GM13977 (cell line): Measurements from ENCODE around the gene NFIA.
A peak's percentile ranks its signal among the peaks of the same experiment; 100 is the strongest.

ENCODE experiments used
- DNase-seq: peaks from one replicate; pipeline ENCODE4 v3.0.0; 2012; ENCODE audit warnings: low spot score
- in situ Hi-C: fragments of 300-500 bp; cut with MboI; formaldehyde crosslinking; loops from one replicate; pipeline ENCODE4 v1.12.0; 2022; ENCODE audit warnings: low sequenced_read_pairs, low pct_unique_long_range_greater_than_20kb, mixed read lengths, inconsistent platforms; ENCODE audit not compliant: unreplicated experiment
- TF ChIP-seq, protein P1 (sequence below): IDR thresholded peaks from 2 replicates; pipeline ENCODE4 v1.5.1; 2012; ENCODE audit warnings: mild to moderate bottlenecking, control low read depth; ENCODE audit not compliant: insufficient read depth; ENCODE audit errors: extremely low read depth, missing control alignments

The NFIA gene

DNA sequence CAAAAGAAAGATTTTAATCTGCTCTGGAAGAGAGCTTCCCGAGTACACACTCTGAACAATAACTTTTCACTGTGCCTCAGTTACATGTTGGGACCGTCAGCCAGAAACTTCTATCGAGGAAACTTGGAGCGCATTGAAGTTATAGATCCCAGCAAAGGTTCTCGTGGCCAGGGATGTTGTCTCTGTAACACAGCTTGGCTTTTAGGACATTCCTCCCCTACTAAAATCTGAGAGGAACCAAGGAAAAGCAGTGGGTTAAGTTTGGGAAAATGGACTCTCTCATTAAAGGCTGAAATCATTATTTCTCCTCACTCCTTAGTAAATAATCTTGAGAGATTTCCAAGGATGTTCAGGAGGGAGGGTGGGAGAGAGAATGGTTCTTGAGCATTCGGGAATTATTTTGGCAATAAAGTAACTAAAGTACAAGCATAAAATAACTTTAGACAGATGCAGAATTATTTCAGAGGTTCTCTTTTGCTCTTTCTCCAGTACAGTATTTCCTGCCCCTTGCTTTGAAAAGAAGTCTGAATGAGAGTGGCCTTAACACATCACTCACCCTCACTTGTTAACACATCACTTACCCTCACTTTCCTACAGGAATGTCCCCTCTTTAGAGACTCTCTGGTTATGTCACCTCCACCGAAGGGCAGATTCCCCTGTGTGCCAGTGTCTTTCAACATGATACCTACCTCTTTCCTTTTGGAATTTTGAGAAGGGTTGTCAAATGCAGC lies 1.8 kb upstream of the NFIA start:
- no peak for DNase-seq
- TF ChIP-seq, protein P1, sequence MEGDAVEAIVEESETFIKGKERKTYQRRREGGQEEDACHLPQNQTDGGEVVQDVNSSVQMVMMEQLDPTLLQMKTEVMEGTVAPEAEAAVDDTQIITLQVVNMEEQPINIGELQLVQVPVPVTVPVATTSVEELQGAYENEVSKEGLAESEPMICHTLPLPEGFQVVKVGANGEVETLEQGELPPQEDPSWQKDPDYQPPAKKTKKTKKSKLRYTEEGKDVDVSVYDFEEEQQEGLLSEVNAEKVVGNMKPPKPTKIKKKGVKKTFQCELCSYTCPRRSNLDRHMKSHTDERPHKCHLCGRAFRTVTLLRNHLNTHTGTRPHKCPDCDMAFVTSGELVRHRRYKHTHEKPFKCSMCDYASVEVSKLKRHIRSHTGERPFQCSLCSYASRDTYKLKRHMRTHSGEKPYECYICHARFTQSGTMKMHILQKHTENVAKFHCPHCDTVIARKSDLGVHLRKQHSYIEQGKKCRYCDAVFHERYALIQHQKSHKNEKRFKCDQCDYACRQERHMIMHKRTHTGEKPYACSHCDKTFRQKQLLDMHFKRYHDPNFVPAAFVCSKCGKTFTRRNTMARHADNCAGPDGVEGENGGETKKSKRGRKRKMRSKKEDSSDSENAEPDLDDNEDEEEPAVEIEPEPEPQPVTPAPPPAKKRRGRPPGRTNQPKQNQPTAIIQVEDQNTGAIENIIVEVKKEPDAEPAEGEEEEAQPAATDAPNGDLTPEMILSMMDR, result no peak
- in situ Hi-C loops, result no loop called here

DNA sequence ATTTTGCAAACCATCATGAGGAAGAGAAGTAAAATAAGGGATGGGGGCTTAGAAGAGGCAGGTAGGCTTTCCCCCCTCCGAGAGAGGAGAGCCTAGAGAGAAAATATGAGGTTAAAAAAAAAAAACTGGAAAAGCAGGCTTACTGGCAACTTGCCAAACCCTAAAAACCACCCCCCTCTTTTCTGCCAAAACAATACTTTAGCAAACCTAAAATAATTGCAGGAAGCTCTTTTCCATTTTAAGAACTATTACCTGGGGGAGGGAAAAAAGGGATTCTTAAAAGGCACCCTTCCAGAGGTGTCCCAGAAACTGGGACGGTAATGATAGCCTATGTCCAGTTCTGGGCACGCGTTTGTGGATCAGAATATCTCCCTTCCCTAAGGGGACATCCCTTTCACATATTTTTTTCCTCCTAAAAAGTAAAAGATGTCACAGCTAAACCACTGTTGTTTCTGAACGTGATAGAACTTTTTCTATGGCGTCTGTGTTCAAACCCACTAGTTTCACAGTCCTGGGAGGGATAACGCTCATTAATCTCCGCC lies 1.1 kb upstream of the NFIA start:
- in situ Hi-C loops, result no loop called here

DNA sequence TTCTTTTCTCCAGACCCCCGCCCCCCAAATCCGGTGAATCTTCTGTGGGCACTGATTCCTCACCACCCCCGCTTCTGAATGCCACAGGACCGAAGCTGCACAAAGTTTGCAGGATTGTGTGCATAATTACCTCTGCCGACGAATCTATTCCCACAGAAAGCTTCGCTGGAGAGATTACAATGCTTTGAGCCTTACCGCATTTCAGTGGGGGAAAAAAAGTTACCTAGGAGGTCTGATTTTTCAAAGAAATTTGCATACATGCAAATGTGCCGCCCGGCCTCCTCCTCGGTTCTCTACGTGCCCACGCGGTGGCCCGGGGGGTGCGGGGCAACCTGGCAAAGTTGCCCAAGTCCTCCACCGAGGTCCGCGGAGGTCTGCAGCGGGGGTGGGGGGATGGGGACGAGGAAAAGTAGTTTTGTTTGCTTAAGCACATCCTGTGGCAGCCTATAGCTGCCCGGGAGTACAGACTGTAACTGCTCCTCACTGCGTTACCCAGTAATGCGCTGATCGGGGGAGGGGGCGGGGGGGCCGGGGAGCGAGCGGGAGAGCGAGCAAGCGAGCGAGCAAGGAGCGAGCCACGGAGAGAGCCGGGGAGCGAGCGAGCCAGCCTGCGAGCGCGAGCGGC lies 563 bp upstream of the NFIA start:
- in situ Hi-C loops, result no loop called here
- no peak for DNase-seq
- TF ChIP-seq, protein P1, result no peak

More for the DNA sequence above, 1.1 kb upstream of the NFIA start:
- TF ChIP-seq, protein P1, result no peak
- DNase-seq, result no peak

DNA sequence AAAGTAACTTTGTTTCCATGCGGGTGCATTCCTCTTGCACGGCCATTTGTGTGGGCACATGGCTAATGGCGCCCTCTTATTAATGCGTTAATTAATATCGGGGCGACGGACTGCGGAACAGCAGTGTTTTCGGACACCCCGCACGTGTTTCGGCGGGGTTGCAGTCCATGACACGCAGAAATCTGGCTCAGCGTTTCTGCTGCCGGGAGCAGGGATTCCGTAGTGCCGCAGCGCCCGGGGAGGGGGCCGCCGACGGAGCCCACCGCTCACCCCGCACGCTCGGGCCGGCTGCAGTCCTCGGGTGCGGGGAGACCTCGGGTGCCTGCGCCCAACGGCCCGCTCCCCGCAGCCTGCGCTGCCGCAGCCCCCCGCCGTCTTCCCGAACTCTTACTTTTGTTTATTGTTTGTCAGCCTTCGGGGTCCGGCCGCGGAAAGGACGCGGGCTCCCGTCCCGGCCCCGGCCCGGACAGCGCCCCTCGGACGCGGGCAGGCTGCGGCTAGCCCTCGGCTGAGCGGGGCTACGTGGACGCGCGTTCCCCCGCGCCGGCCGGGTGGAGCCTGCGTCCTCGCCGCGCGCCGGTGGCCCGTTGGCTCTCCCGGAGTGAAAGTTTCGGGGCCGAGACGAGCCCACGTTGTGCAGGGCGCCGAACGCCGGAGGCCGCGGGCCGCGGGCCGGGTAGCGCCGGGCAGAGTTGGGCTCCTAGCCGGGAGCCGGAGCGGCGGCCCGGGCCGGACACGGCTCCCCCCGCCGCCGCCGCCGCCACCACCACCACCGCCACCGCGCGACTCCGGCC lies 849 bp downstream of the NFIA start:
- in situ Hi-C loops, result no loop called here
- TF ChIP-seq, protein P1, result no peak
- peak; percentile 41 for DNase-seq

DNA sequence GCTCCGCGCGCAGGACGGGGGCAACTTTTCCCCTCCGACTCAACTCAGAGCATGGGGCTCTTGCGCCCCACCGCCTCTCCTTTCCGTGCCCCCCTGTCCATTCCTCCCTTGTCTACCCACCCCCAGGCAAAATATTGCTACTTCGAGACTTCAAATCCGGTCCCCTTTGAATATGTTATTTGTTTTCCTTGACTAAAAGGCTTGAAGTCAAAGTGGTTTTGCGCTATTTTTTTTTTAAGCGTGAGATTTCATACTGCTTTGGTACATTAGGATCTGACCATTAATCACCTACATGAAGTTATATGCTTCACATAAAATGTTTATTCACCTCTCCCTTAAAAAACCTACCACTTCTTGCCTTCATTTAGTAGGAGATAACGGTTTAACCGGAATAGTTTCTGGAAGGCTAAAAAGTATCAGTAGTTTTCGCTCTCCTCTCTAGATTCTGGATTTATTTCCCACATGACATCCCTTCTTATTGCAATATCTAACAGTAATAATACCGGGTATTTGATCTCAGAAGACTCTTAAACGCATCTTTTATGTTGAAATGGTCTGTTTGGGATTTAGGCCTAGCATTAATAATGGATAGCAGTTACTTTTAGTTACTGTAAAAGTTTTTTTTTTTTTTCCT lies 1.6 kb downstream of the NFIA start:
- no peak for DNase-seq
- TF ChIP-seq, protein P1, result no peak
- in situ Hi-C loops, result no loop called here

DNA sequence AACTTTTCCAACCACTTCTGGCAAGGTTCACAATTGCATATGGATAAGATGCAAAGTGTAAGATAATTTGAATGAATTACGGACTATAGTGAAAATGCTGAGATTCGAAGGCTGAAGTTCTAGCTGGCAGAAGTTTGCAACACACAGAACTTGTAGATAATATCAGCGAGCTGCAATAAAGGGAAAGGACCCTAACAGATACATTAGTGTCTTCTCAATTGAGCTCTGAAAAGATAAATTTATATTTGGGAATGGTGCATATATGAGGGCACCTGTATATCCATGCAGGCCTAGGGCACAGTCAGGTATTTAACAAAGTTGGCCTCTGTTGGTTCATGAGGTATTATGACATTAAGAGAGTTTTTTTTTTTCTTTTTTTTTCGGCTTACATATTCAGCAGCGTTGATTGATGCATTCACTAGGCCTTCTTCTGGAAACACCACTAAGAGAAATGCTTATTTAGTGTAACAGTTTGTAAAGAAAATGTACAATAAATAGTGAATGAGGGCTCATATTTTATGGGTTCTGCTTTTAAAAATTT lies 2.2 kb downstream of the NFIA start:
- in situ Hi-C loops, result no loop called here
- TF ChIP-seq, protein P1, result no peak
- no peak for DNase-seq
